PC-3 (cell line): ENCODE data around the gene MRPL45. TPM values are rescaled to one million over a fixed set of nuclear protein-coding genes. Genes with fewer than 3 reads are reported as not detected.

Experiments
- ATAC-seq: fragments of 200-7000 bp; cut with Tn5 transposase; 2 replicates; pipeline ENCODE4 v1.9.1; 2020; ENCODE audit warnings: mild to moderate bottlenecking, moderate library complexity
- BruUV-seq: library from RNA; stranded (reverse); fragments of 400-500 nt; replicated peaks from 2 replicates; lab custom pipeline; 2021; lab: Mats Ljungman, UMichigan
- CTCF ChIA-PET: fragments of 300-600 bp; sonication (Branson Sonifier 250); formaldehyde crosslinking; loops from one replicate; lab custom pipeline; 2022; ENCODE audit warnings: antibody characterized with exemption; lab: Charles Lee
- POLR2A ChIA-PET: fragments of 300-600 bp; sonication (Branson Sonifier 250); formaldehyde crosslinking; loops from one replicate; lab custom pipeline; 2022; ENCODE audit warnings: antibody characterized with exemption; ENCODE audit not compliant: unreplicated experiment; lab: Charles Lee
- DNase-seq: peaks from one replicate; pipeline ENCODE4 v3.0.0-alpha.2; 2015
- H2AFZ ChIP-seq: fragments of 300-600 bp; sonication (generic); 2 replicates; pipeline ENCODE4 v1.6.0; 2016; ENCODE audit warnings: antibody characterized with exemption, low read length
- H3F3A ChIP-seq: fragments of 300-600 bp; sonication (generic); one replicate; pipeline ENCODE4 v1.6.0; 2017; ENCODE audit warnings: antibody characterized with exemption, low read length, control low read depth, mild to moderate bottlenecking; ENCODE audit not compliant: unreplicated experiment
- H3K27ac ChIP-seq: fragments of 300-600 bp; sonication (generic); 2 replicates; pipeline ENCODE4 v1.5.1; 2016; ENCODE audit warnings: mild to moderate bottlenecking, low read length
- H3K27me3 ChIP-seq: fragments of 300-600 bp; sonication (generic); 2 replicates; pipeline ENCODE4 v1.6.1; 2016; ENCODE audit warnings: low read length, mixed read lengths
- H3K36me3 ChIP-seq: fragments of 300-600 bp; sonication (generic); 2 replicates; pipeline ENCODE4 v1.6.1; 2016; ENCODE audit warnings: low read depth, mixed run types, low read length, mixed read lengths
- H3K4me1 ChIP-seq: fragments of 300-600 bp; sonication (generic); 2 replicates; pipeline ENCODE4 v1.5.1; 2016; ENCODE audit warnings: low read length; ENCODE audit not compliant: insufficient read depth
- H3K4me2 ChIP-seq: fragments of 300-600 bp; sonication (generic); 2 replicates; pipeline ENCODE4 v1.6.0; 2016; ENCODE audit warnings: low read length
- H3K4me3 ChIP-seq: fragments of 300-600 bp; sonication (generic); 2 replicates; pipeline ENCODE4 v1.5.1; 2016; ENCODE audit warnings: mild to moderate bottlenecking, low read length, mixed read lengths
- H3K79me2 ChIP-seq: fragments of 300-600 bp; sonication (generic); 2 replicates; pipeline ENCODE4 v1.6.1; 2017; ENCODE audit warnings: low read length, mixed read lengths
- H3K9ac ChIP-seq: fragments of 300-600 bp; sonication (generic); 2 replicates; pipeline ENCODE4 v1.6.0; 2016; ENCODE audit warnings: mild to moderate bottlenecking, low read length
- H3K9me2 ChIP-seq: fragments of 300-600 bp; sonication (generic); replicated peaks from 2 replicates; pipeline ENCODE4 v1.6.1; 2016; ENCODE audit warnings: mixed run types, low read length, mixed read lengths
- H3K9me3 ChIP-seq: fragments of 300-600 bp; sonication (generic); 2 replicates; pipeline ENCODE4 v1.6.1; 2016; ENCODE audit warnings: low read length, mixed read lengths
- H4K20me1 ChIP-seq: fragments of 300-600 bp; sonication (generic); 2 replicates; pipeline ENCODE4 v1.6.1; 2016; ENCODE audit warnings: low read length, mixed read lengths
- CTCF ChIP-seq: fragments of 300-600 bp; sonication (generic); conservative IDR thresholded peaks from 2 replicates; pipeline ENCODE4 v1.5.1; 2017; ENCODE audit warnings: antibody characterized with exemption, low read depth, mild to moderate bottlenecking, low read length
- EZH2 ChIP-seq: fragments of 300-600 bp; sonication (generic); IDR thresholded peaks from one replicate; pipeline ENCODE4 v1.6.1; 2017; ENCODE audit warnings: antibody characterized with exemption, mild to moderate bottlenecking, low read length; ENCODE audit not compliant: unreplicated experiment
- EZH2phosphoT487 ChIP-seq: fragments of 300-600 bp; sonication (generic); IDR thresholded peaks from 2 replicates; pipeline ENCODE4 v1.6.1; 2018; ENCODE audit warnings: mild to moderate bottlenecking, antibody characterized with exemption, low read length, borderline replicate concordance
- intact Hi-C: fragments of 100-400 bp; cut with micrococcal nuclease; formaldehyde crosslinking; loops from 2 replicates; pipeline ENCODE4 v1.9.0; 2023
- total RNA-seq: library from RNA; depleted of rRNA; stranded (reverse); fragments of >200 nt; gene quantifications from 2 replicates; pipeline ENCODE4 v1.2.3, GENCODE V29; 2014

MRPL45 gene
- total RNA-seq, 1 experiment from 2014 or later = 34.3 TPM

GRCh38 chr17:38329808-38330730 lies 33.1 kb downstream of the MRPL45 start:
- Histone ChIP-seq H3F3A (no peaks in the 10 kb centered on the region), H3K27ac (no peak overlapping the region), H2AFZ (no peak overlapping the region), H3K79me2 (no peaks in the 10 kb centered on the region), H3K27me3 (no peaks in the 10 kb centered on the region), H3K4me3 (no peak overlapping the region), H3K4me1 (no peaks in the 10 kb centered on the region), H3K9me3 (no peaks in the 10 kb centered on the region), H3K4me2 (no peak overlapping the region), H3K36me3 (no peaks in the 10 kb centered on the region), H3K9me2 (no peaks in the 10 kb centered on the region), H3K9ac (no peak overlapping the region), H4K20me1 (no peaks in the 10 kb centered on the region)
- TF ChIP-seq EZH2phosphoT487 (no peak), EZH2 (no peak), CTCF (no peak)
- POLR2A ChIA-PET = no interaction called here
- CTCF ChIA-PET = no interaction called here
- ATAC-seq = no peak
- intact Hi-C loops = no loop called here
- DNase-seq = no peak
- no TSS peak for BruUV-seq

GRCh38 chr17:38330941-38331411 lies 34.0 kb downstream of the MRPL45 start:
- H4K20me1 ChIP-seq = no peaks in the 10 kb centered on the region
- CTCF ChIA-PET = no interaction called here
- DNase-seq (no peak), ATAC-seq (no peak)
- H3K79me2 ChIP-seq = no peaks in the 10 kb centered on the region
- H3K27ac ChIP-seq = no peak overlapping the region
- TF ChIP-seq EZH2 (no peak), CTCF (no peak)
- H3K9me2 ChIP-seq = no peaks in the 10 kb centered on the region
- no peaks in the 10 kb centered on the region for H3K4me1 ChIP-seq
- H3K9me3 ChIP-seq = no peaks in the 10 kb centered on the region
- no peaks in the 10 kb centered on the region for H3K36me3 ChIP-seq
- H3F3A ChIP-seq = no peaks in the 10 kb centered on the region
- BruUV-seq = no TSS peak
- H3K4me3 ChIP-seq = no peak overlapping the region
- H2AFZ ChIP-seq = no peak overlapping the region
- H3K4me2 ChIP-seq = no peak overlapping the region
- intact Hi-C loops = no loop called here
- H3K27me3 ChIP-seq = no peaks in the 10 kb centered on the region
- H3K9ac ChIP-seq = no peak overlapping the region
- POLR2A ChIA-PET = no interaction called here

- ATAC-seq = no peak
- H3K79me2 ChIP-seq = no peaks in the 10 kb centered on the region
- H3K36me3 ChIP-seq = no peaks in the 10 kb centered on the region
- intact Hi-C loops = no loop called here
- no peak overlapping the region for H3K4me3 ChIP-seq
- no peak overlapping the region for H3K4me2 ChIP-seq
- TF ChIP-seq EZH2 (no peak), CTCF (no peak), EZH2phosphoT487 (no peak)
- no peaks in the 10 kb centered on the region for H3K9me2 ChIP-seq
- no peaks in the 10 kb centered on the region for H3F3A ChIP-seq
- H3K4me1 ChIP-seq = no peaks in the 10 kb centered on the region
- ChIA-PET POLR2A (no interaction called here), CTCF (no interaction called here)
- no peak overlapping the region for H3K9ac ChIP-seq
- no peak overlapping the region for H3K27ac ChIP-seq
- no peaks in the 10 kb centered on the region for H3K9me3 ChIP-seq
- H4K20me1 ChIP-seq = no peaks in the 10 kb centered on the region
- H3K27me3 ChIP-seq = no peaks in the 10 kb centered on the region
- no TSS peak for BruUV-seq
- DNase-seq = no peak
- H2AFZ ChIP-seq = no peak overlapping the region
These were observed 35.8 kb downstream of the MRPL45 start for GRCh38 chr17:38332735-38333134.
